GM12874 (cell line): ENCODE measurements around the gene DACH2.

Source experiments
- TF ChIP-seq, protein P1 (sequence below): IDR thresholded peaks from 2 replicates; pipeline ENCODE4 v1.5.1; 2011; ENCODE audit warnings: low read depth, mild to moderate bottlenecking, control low read depth, low read length, moderate library complexity; ENCODE audit not compliant: insufficient read depth

Gene DACH2

DNA sequence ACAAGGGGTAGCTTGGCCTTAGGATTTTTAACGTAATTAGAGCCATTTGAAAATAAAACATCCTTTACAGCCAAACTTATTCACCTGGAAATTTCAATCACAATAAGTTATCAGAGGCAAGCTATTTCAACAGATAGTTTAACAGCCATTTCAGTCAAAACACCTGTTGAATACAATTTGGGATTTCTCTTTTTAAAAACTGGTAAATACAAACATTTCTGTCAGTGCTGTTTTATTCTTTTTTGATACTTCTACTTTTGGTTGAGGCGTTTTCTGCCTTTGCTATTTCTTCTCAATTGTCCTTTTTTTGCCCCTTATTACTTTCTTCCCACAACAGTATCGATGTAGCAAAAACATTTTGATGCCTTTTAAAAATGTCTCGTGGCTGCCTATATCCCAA lies 2.1 kb upstream of the DACH2 start:
- TF ChIP-seq, protein P1, sequence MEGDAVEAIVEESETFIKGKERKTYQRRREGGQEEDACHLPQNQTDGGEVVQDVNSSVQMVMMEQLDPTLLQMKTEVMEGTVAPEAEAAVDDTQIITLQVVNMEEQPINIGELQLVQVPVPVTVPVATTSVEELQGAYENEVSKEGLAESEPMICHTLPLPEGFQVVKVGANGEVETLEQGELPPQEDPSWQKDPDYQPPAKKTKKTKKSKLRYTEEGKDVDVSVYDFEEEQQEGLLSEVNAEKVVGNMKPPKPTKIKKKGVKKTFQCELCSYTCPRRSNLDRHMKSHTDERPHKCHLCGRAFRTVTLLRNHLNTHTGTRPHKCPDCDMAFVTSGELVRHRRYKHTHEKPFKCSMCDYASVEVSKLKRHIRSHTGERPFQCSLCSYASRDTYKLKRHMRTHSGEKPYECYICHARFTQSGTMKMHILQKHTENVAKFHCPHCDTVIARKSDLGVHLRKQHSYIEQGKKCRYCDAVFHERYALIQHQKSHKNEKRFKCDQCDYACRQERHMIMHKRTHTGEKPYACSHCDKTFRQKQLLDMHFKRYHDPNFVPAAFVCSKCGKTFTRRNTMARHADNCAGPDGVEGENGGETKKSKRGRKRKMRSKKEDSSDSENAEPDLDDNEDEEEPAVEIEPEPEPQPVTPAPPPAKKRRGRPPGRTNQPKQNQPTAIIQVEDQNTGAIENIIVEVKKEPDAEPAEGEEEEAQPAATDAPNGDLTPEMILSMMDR = no peak

DNA sequence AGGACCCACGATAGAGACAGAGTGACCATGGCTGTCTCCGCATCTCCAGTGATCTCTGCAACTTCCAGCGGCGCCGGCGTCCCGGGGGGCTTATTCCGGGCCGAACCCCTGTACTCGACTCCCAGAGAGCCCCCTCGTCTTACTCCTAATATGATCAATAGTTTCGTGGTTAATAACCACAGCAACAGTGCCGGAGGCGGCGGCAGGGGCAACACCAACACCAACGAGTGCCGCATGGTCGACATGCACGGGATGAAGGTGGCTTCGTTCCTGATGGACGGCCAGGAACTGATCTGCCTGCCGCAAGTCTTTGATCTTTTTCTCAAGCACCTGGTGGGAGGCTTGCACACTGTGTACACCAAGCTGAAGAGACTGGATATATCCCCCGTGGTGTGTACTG lies 343 bp downstream of the DACH2 start:
- TF ChIP-seq, protein P1 = no peak

DNA sequence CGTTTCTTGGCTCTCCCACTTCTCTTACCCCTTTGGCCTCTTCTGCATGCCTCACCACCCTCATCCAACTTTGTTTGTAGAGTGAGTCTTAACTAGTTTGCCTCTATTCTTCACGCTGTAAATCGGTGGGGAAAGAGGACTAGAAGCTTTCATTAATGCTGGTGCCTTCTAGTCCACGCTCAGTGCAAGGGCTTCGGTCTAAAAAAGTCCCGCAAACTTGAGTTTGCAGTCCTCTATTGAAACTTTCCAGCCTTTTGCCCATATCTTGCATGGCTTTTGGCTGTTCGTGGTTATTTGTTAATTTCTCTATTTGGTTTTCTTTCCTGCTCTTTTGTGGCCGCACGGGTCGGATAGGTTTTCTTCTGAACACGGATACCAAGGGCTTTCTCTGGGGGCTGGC lies 868 bp downstream of the DACH2 start:
- TF ChIP-seq, protein P1 = no peak

DNA sequence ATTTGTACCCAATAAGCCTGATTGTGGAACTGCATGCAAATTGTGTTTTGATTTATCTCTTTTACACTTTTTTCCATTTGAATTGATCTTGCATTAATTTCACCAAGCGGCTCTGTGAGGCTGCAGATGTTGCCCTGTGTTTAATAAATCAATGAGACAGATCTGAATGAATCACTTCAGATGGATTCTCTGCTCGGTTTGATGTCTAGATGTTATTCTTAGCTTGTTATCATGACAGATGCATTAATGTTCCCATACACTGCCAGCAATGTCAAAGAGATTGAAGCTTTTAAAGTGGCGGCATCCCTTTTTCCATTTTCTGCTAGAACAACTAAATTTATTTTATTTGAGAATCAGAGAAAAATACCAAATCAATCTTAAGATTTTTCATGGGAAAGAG lies 6.3 kb downstream of the DACH2 start:
- TF ChIP-seq, protein P1 = no peak

DNA sequence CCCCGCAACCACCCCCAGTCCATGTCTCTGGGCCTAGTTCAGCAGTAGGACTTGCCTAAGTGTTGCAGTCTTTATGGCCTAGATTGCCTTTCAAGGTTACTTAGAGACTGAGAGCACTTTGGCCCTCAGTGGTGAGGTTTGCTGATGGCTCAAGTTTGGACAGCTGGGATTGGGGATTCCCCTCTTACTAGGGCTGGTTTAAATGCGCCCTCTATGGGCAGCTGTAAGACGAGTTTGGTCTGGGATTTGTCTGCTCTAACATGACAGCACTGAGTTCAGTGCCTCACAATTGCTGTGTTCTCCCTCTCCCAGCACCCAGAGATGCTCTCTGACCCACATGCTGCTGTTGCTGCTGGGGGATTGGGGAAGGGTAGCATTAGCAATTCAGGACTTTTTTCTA lies 23.1 kb downstream of the DACH2 start:
- TF ChIP-seq, protein P1 = peak; percentile 45; the same call in 1 of the 2 replicates

DNA sequence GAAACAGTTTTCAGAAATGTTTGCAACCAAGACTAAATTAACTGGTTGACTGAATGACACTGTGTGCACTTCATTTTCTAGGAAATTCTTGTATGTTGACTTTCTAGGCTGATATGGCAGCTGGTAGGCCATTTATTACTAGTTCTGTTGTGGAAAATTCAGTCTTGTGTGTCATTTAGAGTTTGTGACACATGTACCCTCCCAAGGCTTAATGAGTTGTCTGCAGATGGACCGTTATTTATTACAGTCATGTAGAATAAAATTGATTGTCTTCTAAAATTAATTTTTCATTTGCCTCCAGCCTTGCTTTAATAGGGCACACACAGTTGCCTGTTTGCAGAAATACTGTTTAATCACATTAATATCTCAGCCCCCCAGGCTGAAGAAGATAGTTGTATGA lies 30.7 kb downstream of the DACH2 start:
- TF ChIP-seq, protein P1 = no peak

DNA sequence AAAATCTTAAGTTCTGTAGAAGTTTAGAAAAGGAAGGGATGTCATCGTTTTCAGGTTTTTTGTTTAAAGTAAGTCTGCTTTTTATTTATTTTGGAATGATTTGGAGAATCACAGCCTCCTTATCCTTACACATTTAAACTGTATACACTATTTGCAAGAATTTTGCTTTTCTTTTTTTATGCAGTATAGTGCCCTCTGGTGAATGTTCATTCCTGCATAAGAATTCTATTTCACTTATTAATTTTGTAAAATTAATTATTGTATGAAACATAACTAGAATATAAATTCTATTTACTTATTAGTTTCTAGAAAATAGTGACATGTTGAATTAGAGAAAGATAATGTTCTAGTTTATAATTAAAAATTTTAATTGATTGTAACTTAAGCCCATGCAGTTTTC lies 44.6 kb downstream of the DACH2 start:
- TF ChIP-seq, protein P1 = no peak

DNA sequence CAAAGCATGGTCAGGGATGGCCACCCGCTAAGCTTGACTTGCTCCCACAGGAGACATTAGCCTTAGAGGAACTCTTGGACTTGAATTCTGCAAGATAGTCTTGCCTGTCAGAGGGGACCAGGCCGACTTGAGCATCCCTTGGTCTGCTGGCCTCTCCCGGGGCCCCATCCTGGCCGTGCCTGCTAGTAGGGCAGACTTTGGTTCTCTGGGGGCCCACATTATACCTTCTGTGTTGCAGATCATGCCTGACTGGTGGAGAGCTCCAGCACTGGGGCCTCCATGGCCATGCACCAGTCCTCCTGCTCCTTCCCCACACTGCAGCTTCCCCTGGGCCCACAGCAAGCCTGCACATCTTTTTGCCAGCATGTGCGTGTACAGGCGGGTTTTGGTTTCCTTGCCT lies 46.5 kb downstream of the DACH2 start:
- TF ChIP-seq, protein P1 = no peak
